Activated naive CD8-positive, alpha-beta T cell treated with anti-CD3 and anti-CD28 coated beads, Interleukin-2, amount 50 U/mL, for 16 hours (primary cell): ENCODE measurements around the gene DRAM1.

Experiments
- DNase-seq: peaks from one replicate; pipeline ENCODE4 v3.0.0-alpha.2; 2020; ENCODE audit warnings: low read depth, low spot score

DRAM1 gene

GRCh38 chr12:101941306-101942249 is 64.2 kb downstream of the DRAM1 start:
- DNase-seq = no peak

GRCh38 chr12:101942250-101942605 is 64.8 kb downstream of the DRAM1 start:
- no peak for DNase-seq

- no peak for DNase-seq
Measured at GRCh38 chr12:101945369-101946232, 68.2 kb downstream of the DRAM1 start.

DNA sequence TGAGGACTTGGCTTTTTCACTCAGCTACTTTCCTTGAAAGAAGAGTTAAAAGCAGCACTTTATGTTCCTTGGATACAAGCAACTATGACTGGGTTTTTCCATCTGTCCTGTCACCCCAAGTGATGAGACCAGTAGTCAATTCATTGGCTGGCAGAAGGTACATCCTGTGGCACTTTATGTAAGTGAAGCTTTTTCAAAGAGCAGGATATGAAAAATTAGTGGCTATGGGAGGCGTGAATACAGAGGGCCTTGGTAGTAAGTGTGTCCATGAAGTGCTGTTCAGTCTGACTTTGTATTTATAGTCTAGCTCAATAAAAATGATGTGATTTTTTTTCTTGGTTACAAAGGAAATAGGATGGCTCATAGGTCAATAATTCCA is 68.8 kb downstream of the DRAM1 start:
- no peak for DNase-seq

GRCh38 chr12:101947316-101947715 is 69.9 kb downstream of the DRAM1 start:
- DNase-seq = no peak

DNA sequence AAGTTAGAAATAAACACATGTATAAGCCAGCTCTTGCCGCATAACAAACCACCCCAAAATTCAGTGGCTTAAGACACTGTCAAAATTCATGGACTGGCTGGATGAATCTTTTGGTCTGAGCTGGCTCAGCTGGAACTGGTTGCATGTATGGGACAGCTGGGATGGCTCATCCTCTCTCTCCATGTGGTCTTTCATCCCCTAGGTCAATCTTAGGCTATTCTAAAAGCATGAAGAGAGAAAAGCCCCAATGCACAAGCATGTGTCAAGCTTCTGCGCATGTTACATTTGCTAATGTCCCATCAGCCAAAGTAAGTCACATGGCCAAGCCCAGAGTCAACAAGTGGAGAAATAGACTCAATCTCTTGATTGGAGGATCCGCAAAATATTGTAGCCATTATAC is 71.0 kb downstream of the DRAM1 start:
- no peak for DNase-seq

DNA sequence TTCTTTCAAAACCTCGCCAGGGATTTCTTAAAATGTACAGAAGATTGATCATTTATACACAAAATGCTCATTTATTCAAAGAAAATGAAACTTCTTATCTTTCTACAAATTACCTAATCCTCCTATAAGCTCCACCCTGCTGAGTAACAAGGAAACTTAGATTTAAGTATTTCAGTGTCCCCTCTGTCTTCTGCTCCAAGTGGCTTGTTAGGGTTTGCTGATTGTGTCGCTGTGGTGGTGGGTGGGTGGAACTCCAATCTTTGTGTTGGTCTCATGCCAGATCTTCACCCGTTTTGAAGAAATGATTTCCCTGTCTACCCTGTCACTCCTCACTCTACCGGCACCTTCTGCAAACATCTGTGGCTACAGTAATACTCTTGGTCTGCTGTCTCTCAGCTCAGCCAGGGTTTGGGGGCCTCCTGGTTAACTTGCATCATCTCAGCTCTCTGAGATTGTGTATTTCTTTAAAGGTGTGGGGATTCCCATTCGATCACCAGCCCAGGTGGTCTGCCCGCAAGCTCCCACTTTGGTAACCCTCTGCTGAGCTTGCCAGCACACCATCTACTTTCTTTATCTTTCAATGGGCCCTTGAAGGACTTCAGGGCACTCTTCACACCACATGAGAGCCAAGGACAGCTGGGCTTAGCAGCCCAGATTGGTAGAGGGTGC is 73.8 kb downstream of the DRAM1 start:
- DNase-seq = no peak

- no peak for DNase-seq
Measured at GRCh38 chr12:101954113-101954512, 76.7 kb downstream of the DRAM1 start.

- DNase-seq = no peak
Measured at GRCh38 chr12:101954676-101955075, 77.3 kb downstream of the DRAM1 start.

DNA sequence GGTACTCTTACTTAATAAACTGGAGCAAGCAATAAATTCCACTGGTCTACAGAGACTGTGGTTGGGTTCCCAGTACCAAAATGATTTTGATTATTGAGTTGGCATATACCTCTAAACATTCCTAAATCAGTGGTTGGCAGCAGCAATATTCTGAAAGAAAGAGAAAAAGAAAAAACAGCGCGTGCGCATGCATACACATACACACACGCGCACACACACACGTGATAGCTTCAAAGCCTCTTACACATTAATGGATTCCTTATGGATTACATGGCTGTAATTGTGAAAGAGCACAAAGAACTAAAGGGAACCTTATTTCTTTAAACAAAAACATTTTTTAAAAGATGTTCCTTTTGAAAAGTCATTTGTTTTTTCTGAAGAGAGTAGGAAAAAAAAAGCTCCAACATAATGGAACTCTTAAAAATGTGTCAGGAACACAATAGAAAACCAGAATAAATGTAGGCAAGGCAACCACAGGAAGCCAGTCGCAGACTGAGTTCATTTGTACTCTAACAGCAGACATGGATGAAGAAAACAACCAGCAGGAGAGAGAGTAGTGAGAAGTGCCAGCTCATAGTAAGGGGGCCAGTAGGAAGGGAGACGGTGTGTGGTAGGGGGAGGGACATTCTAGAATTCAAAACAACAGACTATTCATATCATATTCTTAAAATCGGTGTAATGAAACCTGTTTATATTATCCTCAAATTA is 80.0 kb downstream of the DRAM1 start:
- DNase-seq = no peak

GRCh38 chr12:101959607-101960006 is 82.2 kb downstream of the DRAM1 start:
- DNase-seq = no peak

GRCh38 chr12:101962486-101962885 is 85.1 kb downstream of the DRAM1 start:
- no peak for DNase-seq

DNA sequence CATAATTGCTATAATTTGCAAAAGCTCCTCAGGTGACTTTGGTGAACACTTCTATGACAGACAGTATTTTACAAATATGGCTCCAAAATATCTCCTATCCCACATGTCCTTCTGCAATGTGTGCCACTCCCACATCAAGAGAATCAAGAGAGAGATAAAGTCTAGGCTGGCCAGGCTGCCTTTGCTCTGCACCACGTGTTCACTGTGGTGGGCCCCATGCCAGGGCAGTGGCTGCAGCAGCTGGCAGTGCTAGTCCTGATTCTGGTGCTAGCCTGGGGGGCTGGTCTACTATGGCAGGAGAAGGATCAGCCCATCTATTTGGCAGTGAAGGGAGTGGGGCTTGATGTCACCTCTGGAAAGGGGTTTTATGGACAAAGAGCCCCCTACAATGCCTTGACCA is 86.3 kb downstream of the DRAM1 start:
- no peak for DNase-seq

- no peak for DNase-seq
Measured at GRCh38 chr12:101966496-101966895, 89.1 kb downstream of the DRAM1 start.

DNA sequence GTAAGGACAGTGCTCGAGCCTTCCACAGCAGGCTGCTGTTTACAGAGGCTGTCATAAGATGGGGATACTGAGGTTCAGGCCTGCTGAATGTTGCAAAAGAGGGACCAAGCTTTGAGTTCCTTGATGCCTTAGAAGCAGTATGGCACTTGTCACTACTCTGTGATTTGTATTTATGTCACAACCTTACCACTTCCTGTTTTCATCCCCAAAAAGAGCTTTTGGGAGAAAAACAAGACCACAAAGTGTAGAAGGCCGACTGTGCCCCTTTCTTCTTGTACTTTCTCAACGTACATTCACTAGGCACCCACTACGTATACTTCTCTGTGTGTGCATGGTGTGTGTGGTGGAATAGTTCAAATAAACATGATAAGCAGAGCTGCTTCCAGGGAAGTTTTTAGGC is 90.1 kb downstream of the DRAM1 start:
- DNase-seq = no peak

DNA sequence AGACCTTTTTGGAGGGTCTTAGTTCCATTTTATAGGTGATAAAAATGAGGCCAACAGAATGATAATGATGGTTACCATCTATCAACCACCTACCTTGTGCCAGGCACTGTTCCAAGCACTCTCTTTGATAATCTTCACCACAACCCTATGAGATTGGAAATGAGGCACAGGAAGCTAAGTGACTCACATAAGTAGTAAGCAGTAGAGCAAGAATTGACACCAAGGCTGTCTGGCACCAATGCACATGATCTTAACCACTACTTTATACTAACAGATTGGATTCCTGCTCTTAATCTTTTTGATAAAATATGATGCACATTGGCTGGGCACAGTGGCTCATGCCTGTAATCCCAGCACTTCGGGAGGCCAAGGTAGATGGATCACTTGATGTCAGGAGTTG is 91.4 kb downstream of the DRAM1 start:
- DNase-seq = no peak
